GM12873 (cell line): ENCODE results near the gene ZMYND12.

Experiments
- CTCF ChIP-seq: IDR thresholded peaks from 2 replicates; pipeline ENCODE4 v1.5.1; 2012; ENCODE audit warnings: low read depth, mild to moderate bottlenecking, moderate library complexity, low read length, control low read depth; ENCODE audit not compliant: insufficient read depth; ENCODE audit errors: missing control alignments

The ZMYND12 gene

DNA sequence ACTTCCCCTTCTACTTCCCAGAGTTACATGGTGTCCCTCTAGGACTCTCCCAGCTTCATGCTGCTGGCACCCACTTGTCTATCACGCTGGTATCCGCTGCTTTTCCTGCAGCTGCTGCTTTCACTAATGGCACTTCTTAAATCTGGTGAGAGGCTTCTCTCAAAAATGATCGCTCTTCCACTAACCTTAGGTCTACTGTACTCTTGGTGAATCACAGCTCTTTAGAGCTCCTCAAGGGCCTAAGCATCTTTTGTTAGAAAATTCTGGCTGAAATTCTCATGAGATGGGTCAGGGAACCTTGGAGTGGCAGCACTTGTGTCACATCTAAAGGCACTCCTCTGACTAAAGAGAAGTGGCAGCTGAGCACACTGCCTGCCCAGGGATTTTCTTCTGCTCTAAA is 32.1 kb downstream of the ZMYND12 start:
- no peak for TF ChIP-seq CTCF

- no peak for TF ChIP-seq CTCF
Observed at GRCh38 chr1:42422737-42423136, 33.1 kb downstream of the ZMYND12 start.

DNA sequence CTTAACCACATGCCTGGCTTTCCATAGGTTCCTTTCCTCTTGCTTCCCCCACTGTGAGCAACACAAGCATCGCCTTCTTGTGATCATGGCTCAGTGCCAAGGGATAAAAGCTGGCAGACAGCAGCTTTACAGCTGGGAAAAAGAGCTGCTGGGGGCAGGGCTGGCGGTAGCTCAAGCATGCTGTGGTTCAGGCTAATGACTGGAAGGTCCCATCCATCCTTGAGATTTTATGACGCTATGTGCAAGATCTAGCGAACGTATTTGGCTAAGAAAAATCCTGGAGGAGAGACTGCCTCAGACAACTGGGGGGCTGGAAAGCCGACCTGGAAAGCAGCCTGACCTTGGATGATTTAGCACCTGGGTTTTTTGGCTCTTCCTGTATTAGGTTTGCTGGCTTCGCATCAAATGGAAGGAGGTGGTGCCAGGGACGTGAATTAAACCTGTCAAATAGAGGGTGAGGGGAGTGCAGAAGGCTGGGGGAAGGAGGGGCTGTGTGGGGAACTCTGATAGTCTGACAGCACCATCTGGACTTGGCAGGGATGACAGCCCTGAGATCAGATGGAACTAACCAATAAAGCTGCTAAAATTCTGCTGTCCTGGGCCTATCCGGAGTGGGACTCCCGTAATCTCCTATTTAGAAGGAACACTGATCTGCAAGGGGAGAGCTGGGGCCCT is 34.8 kb downstream of the ZMYND12 start:
- no peak for TF ChIP-seq CTCF

GRCh38 chr1:42420121-42420520 is 35.7 kb downstream of the ZMYND12 start:
- no peak for TF ChIP-seq CTCF

GRCh38 chr1:42419126-42419821 is 36.5 kb downstream of the ZMYND12 start:
- no peak for TF ChIP-seq CTCF

DNA sequence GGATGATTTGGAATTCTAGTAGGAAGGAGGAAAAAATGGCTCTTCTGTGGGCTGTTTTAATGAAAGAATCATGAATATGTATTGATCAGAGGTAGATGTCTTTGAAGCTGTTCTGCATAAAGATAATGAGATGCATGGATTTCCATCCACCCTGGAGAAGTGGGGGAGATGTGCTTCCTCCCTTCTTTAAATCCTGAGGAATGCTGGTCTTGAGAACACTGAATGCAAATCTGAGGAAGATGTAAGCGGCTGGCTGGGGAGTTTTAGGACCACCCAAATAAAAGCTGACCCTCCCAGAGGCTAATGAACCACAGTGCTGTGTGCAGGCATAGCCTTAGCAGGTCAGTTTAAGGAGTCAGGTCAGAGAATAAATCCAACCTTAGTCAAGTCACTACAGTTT is 37.3 kb downstream of the ZMYND12 start:
- no peak for TF ChIP-seq CTCF

DNA sequence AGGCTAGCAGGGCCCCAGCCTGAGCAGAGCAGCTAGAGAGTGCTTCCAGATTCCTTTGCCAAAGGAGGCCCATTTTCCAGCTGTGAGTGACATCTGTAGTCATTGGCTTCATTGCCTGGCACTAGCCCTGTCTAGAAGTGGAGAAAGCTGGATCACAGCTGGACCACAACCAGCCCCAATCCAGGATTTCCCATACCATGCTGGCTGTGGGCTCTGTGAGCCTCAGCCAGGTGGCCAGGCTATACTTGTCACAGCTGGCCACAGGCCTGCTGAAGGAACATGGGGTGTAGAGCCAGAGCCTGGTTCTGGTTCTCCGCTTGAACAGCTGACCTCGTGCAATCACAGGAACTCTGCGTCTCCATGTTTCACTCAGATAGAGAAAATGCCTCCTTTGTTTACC is 38.7 kb downstream of the ZMYND12 start:
- no peak for TF ChIP-seq CTCF
